Gastrocnemius medialis (tissue), 4 donors: ENCODE measurements around the gene AMBP.

ENCODE experiments used
- CTCF ChIP-seq, 5 experiments: fragments of 450-650 bp in 3 of 5; fragments of 200-600 bp in 2 of 5; sonication (generic) in 2 of 5; IDR thresholded peaks in 4 of 5; conservative IDR thresholded peaks in 1 of 5; 1 replicate in 4 of 5; 2 replicates in 1 of 5; pipeline ENCODE4 v1.5.1; 2016 to 2019; ENCODE audit warnings: antibody characterized with exemption in 5 of 5, mild to moderate bottlenecking in 3 of 5, moderate library complexity in 3 of 5
- POLR2A ChIP-seq, 2 donors: fragments of 450-650 bp; IDR thresholded peaks; one replicate each; pipeline ENCODE4 v1.6.1; 2017; ENCODE audit warnings: antibody characterized with exemption in 2 of 2, mild to moderate bottlenecking in 2 of 2, moderate library complexity in 2 of 2

- TF ChIP-seq POLR2A (IDR thresholded peaks at IDR 0.05) (no peak), CTCF (IDR thresholded peaks at IDR 0.05 in 4 of 5, conservative IDR thresholded peaks at IDR 0.05 in 1 of 5) (no peak)
Measured at GRCh38 chr9:114046237-114046755, 31.8 kb downstream of the AMBP start.
